B cell (primary cell): Measurements from ENCODE around the gene MAMDC4.

Source experiments
- CTCF ChIP-seq: fragments of 200-600 bp; IDR thresholded peaks from one replicate; pipeline ENCODE4 v1.8.0; 2022; ENCODE audit warnings: antibody characterized with exemption, mild to moderate bottlenecking
- EZH2 ChIP-seq: IDR thresholded peaks from 2 replicates; pipeline ENCODE4 v1.6.1; 2012; ENCODE audit warnings: borderline replicate concordance, low read depth, mild to moderate bottlenecking, moderate library complexity, low read length; ENCODE audit not compliant: insufficient read depth, poor library complexity, severe bottlenecking

GRCh38 chr9:136865768-136866103 is 13.6 kb downstream of the MAMDC4 start:
- no peak for TF ChIP-seq CTCF
- TF ChIP-seq EZH2, result no peak
